ENCODE data around the gene PIWIL1. TPM values are rescaled to one million over a fixed set of nuclear protein-coding genes. Genes with fewer than 3 reads are reported as not detected.

Gene PIWIL1
- not detected for total RNA-seq

- DNase-seq (ENCODE audit: low spot score) (no peak), ATAC-seq (no peak)
Measured at GRCh38 chr12:130337488-130338303, at the start of gene PIWIL1. TSS of gene PIWIL1 (plus strand) at chr12:130337887. CDS start at chr12:130342592, 4,705 bp downstream.

DNA sequence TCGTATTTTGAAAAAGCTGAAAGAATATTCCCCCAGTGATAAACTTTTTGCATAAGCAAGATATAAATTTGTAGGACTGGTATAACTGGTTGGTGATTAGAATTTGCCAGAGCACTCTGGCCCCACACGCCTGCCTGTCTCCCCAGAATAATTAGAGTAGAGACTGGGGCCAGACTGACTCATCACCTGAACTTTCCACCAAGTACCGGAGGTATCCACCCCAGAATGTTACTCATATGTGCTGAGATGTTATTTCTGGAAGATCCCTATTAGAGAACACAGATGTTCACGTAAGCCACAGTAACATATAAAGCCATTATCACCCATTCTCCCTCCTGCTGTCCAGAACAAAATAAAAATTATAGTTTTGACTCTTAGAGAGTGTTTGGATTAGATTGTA, 49.5 kb upstream of the PIWIL1 start:
- DNase-seq (ENCODE audit: low spot score) (no peak), ATAC-seq (no peak)

DNA sequence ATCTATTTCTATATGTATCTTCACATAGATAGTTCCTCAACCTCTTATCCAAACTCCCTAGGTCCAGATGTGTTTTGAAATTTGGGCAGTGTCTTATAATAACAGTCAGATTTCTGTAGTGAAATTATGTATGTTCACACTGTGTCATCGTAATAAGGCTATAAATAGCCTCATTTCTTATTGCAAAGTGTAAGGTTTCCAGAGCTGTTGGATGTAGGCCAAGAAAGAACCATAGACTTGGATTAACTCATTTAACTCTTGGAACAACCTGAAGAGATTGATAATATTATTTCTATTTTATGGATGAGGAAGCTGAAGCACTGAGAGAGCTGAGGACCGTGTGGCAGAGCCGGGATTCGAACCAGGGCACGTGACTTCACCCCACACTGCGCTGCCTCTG, 49.0 kb upstream of the PIWIL1 start:
- DNase-seq (ENCODE audit: low spot score) (no peak), ATAC-seq (no peak)

- DNase-seq (ENCODE audit: low spot score) (no peak), ATAC-seq (no peak)
Measured at GRCh38 chr12:130290114-130290513, 47.6 kb upstream of the PIWIL1 start.

- DNase-seq (ENCODE audit: low spot score) (no peak), ATAC-seq (no peak)
Measured at GRCh38 chr12:130298322-130299021, 39.2 kb upstream of the PIWIL1 start.

- ATAC-seq (no peak), DNase-seq (ENCODE audit: low spot score) (no peak)
Measured at GRCh38 chr12:130299574-130299973, 38.1 kb upstream of the PIWIL1 start.

- no peak for ATAC-seq
- DNase-seq (ENCODE audit: low spot score), result no peak
Measured at GRCh38 chr12:130300090-130300489, 37.6 kb upstream of the PIWIL1 start.

DNA sequence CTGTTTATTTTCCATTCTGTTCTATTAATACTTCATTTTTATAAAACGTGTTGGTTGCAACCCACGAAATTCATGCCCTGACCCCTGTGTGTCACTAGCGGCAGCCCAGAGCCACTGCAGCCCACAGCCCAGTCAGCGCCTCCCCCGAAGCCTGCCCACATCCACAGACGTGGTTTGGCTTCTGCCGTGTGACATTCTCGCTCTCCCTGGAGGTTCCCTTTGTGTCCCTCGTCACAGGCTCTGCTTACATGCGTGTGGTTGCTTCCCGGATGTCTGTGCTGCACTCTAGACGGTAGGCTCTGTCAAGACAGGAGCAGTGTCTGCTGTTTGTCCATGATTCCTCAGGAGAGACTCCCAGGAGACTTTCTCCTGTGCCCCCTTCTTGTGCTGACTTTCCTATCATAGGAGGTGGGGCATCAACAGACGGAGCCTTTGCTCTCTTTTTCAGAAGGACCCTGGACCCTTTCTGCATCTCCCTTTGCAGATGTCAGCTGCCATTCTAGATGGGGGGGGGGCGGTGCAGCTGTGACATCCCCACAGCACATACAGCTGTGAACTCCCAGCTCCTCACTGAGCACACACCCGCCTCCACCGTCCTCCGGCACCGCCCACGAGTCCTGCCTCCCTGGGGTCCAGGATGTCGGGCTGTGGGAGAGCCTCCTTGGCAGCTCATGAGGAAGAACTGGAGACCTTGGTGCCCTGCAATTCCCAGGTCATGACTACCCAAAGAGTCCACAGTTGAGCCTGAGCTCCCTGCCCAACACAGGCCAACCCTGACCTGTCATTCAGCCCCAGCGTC, 36.8 kb upstream of the PIWIL1 start:
- no peak for ATAC-seq
- DNase-seq (ENCODE audit: low spot score), result no peak

DNA sequence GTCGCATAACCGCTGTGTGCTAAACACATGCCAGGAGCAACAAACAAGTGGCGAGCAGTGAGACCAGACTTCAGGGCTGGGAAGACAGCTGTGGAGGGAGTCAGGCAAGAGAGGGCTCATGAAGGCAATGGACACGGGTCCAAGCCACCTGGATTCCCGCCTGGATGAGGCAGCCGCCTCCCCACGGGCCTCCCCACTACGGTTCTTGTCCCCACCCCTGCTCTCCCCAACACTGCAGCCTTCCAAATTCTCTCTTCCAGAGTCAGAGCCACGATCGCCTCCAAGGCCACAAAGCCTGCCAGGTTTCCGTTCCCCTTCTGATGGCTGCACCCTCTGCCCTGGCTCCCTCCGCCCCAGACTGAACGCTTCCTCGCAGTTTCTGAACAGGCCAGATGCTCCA, 36.1 kb upstream of the PIWIL1 start:
- ATAC-seq, result no peak
- DNase-seq (ENCODE audit: low spot score), result no peak

- DNase-seq (ENCODE audit: low spot score) (no peak), ATAC-seq (no peak)
Measured at GRCh38 chr12:130303781-130304180, 33.9 kb upstream of the PIWIL1 start.

- DNase-seq (ENCODE audit: low spot score), result no peak
- no peak for ATAC-seq
Measured at GRCh38 chr12:130307859-130308258, 29.8 kb upstream of the PIWIL1 start.

DNA sequence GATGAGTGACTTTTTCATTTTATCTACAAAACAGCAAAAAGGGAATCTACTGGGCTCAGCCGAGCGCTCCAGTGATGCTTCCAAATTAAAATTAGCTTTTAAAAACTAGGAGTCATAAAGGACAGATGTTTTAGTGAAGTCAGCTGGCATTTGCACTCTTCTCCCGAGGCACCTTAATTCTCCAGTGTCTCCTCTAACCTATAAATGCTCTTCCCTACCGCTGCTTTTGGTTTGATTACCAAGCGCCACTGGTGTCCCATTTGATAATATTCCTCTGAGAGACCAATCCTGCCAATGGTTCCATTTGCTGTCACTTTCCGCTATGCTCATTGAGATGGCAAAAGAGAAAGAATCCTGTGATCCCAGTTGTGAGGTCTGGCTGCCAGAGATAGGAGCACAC, 29.3 kb upstream of the PIWIL1 start:
- no peak for ATAC-seq
- DNase-seq (ENCODE audit: low spot score), result no peak

DNA sequence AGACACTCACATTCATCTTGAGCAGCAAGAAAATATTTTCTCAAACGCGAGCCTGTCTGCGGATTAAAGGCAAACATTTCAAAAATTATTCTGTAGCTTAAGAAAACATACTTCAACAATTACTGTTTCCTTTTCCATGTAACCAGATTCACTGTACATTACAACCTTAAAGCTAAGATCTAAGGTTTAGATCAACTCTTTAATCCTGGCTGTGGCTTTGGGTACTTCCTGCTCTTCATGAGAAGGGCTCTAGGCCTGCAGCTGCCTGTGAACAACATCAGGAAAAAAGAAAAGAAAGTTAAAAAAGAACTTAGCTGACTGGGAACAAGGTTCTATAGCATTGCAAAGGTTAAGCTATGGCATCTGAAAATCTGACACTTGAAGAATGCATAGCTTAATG, 21.4 kb upstream of the PIWIL1 start:
- ATAC-seq (no peak), DNase-seq (ENCODE audit: low spot score) (no peak)

DNA sequence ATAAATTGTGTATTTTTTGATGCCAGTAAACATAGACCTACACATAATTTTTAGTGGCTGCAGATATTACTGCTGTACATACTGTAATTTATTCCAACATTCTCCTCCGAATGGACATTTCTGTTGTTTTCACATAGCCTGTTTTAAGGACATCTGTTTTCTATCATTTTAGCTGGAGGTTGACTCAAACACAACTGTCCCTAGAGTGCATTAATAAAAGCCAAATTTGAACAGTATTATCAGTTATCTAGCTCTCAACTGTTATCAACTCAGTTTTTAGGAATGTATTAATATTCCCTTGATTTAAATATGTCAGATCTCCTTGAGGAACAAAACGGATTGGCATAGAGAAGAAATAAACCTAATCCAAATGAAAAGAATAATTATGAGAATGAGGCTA, 17.2 kb upstream of the PIWIL1 start:
- ATAC-seq (no peak), DNase-seq (ENCODE audit: low spot score) (no peak)

- DNase-seq (ENCODE audit: low spot score) (no peak), ATAC-seq (no peak)
Measured at GRCh38 chr12:130322263-130322662, 15.4 kb upstream of the PIWIL1 start.

- DNase-seq (ENCODE audit: low spot score) (no peak), ATAC-seq (no peak)
Measured at GRCh38 chr12:130330685-130331084, 7.0 kb upstream of the PIWIL1 start.

GRCh38 chr12:130331146-130331545, 6.5 kb upstream of the PIWIL1 start:
- no peak for ATAC-seq
- DNase-seq (ENCODE audit: low spot score), result no peak

- ATAC-seq (no peak), DNase-seq (ENCODE audit: low spot score) (no peak)
Measured at GRCh38 chr12:130333341-130333740, 4.3 kb upstream of the PIWIL1 start.

GRCh38 chr12:130334399-130334798, 3.3 kb upstream of the PIWIL1 start:
- no peak for DNase-seq (ENCODE audit: low spot score)
- no peak for ATAC-seq

- DNase-seq (ENCODE audit: low spot score), result no peak
- ATAC-seq, result no peak
Measured at GRCh38 chr12:130334937-130335336, 2.8 kb upstream of the PIWIL1 start.

DNA sequence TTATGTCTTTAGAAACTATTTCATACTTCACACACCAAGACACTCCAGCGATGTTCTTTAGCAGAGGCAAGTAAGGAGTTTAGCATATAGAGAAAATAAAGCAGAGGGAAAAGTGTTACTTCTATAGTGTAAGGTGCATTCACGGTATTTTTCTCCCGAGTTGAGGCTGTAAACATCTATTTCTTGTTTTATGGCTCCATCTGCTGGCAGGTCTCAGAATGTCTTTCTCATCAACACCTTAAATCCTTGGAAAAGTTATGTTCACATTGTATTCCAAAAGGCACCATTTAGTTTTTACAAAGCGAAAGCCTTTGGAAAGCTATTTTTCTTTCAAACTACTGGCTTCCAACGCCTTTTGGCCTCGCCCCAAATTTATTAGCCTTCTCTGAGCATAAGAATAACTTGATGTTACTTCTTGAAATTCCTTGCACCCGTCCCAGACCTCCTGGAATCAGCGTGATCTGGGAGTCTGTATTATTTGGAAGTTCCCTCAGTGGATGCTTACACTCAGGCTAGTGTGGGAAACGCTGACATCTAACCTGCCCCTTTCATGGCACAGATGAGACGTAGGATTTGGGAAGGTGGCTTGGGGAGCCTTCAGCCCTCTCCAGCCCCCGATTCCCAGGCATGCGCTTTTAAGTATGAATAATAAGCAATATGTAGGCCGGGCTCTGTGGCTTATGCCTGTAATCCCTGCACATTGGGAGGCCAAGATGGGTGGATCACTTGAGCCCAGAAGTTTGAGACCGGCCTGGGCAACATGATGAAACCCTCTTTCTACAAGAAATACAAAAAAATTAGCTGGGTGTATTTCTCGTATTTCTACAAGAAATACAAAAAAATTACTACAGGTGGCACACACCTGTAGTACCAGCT, 1.9 kb upstream of the PIWIL1 start:
- ATAC-seq (peak; percentile 86), DNase-seq (ENCODE audit: low spot score) (no peak)
